ENCODE data around the gene FAM98A.

The FAM98A gene

DNA sequence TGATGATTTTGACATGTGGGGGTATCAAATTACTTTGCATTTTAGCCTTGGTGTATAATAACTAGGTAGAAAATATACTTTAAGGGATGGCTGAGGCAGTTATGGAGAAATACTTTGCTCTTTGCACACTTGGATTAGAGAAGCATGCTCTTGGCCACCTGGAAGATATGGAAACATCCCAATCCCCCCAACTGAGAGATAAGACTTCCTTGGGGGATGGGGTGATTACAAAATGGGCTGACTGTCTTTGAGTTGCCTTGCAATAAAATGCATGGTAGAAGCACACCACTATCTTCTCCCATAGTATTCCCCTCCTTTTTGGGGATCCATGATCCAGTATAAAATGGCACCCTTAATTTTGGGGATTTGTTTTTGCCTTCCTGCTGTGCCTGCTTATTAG, 15.1 kb upstream of the FAM98A start:
- TF ChIP-seq, protein P1, sequence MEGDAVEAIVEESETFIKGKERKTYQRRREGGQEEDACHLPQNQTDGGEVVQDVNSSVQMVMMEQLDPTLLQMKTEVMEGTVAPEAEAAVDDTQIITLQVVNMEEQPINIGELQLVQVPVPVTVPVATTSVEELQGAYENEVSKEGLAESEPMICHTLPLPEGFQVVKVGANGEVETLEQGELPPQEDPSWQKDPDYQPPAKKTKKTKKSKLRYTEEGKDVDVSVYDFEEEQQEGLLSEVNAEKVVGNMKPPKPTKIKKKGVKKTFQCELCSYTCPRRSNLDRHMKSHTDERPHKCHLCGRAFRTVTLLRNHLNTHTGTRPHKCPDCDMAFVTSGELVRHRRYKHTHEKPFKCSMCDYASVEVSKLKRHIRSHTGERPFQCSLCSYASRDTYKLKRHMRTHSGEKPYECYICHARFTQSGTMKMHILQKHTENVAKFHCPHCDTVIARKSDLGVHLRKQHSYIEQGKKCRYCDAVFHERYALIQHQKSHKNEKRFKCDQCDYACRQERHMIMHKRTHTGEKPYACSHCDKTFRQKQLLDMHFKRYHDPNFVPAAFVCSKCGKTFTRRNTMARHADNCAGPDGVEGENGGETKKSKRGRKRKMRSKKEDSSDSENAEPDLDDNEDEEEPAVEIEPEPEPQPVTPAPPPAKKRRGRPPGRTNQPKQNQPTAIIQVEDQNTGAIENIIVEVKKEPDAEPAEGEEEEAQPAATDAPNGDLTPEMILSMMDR (conservative IDR thresholded peaks at IDR 0.05; ENCODE audit: low read depth), result no peak
- ChIA-PET POLR2A (ENCODE audit: low non-redundant PET) (no interaction called here), CTCF (no interaction called here)
- no peak overlapping the region for H3K27ac ChIP-seq
- no peak for DNase-seq (ENCODE audit: low spot score)

DNA sequence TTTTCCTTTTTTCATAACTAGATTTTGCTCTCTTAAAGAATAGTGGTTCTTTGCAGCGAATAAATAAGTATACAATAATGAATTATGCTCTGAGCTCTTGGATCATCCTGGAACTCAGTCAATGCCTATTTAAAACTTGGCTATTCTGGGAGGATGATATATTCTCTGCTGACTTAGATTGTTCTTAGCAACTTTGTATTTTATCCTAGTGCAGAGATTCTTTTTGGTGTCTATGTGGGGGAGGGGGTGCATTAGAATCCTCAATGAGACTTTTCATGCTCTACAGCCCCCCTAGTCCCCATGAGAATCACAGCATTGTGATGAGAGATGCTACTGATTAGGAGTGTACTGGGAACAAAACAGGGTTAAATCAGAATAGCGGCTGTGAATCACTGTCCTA, 8.8 kb upstream of the FAM98A start:
- TF ChIP-seq, protein P1 (conservative IDR thresholded peaks at IDR 0.05; ENCODE audit: low read depth), result no peak
- POLR2A ChIA-PET (ENCODE audit: low non-redundant PET), result no interaction called here
- CTCF ChIA-PET, result interaction anchor here (0.5 to 0.6 kb wide), 2 partner anchors 1810 to 1847 kb away, joined by 3 to 7 read pairs; no protein-coding TSS in a partner anchor
- no peak for DNase-seq (ENCODE audit: low spot score)
- H3K27ac ChIP-seq, result no peak overlapping the region

DNA sequence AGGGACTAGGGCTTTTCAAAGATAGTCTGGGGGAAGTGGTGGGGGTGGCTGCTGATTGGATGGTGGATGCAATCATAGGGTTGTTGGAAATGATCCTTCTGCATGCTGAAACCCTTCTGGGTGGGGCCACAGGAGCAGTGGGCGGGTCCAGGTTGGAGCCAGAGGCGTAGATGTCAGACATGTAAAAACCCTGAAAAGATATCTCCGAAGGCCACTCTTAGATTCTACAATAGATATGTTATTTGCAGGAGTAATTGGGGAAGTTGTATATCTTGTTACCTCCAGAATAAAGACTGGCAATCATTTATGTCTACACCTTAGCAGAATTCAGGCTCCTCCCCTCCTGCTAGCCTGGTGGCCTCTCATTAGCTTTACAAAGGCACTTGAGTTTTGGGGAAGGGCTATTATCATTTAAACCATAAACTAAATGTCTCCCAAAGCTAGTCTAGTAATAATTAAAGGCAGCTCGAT, 8.2 kb upstream of the FAM98A start:
- ChIA-PET CTCF (interaction anchor here (0.5 kb wide), 1 partner anchor 1811 kb away, joined by 7 read pairs; no protein-coding TSS in a partner anchor), POLR2A (ENCODE audit: low non-redundant PET) (no interaction called here)
- no peak overlapping the region for H3K27ac ChIP-seq
- TF ChIP-seq, protein P1 (conservative IDR thresholded peaks at IDR 0.05; ENCODE audit: low read depth), result no peak
- DNase-seq (ENCODE audit: low spot score), result no peak

DNA sequence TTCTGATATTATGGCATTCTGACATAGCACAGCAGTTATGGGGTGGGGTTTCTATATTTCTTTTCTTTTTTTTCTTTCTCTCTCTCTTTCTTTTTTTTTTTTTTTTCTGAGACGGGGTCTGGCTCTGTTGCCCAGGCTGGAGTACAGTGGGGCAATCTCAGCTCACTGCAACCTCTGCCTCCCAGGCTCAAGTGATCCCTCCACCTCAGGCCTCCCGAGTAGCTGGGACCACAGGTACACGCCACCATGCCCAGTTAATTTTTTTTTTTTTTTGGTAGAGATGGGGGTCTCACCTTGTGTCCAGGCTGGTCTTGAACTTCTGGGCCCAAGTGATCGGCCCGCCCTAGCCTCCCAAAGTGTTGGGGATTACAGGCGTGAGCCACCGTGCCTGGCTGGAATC, 7.5 kb upstream of the FAM98A start:
- H3K27ac ChIP-seq, result no peak overlapping the region
- no peak for DNase-seq (ENCODE audit: low spot score)
- ChIA-PET POLR2A (ENCODE audit: low non-redundant PET) (no interaction called here), CTCF (interaction anchor here (0.6 kb wide), 1 partner anchor 218 kb away, joined by 4 read pairs; no protein-coding TSS in a partner anchor)
- TF ChIP-seq, protein P1 (conservative IDR thresholded peaks at IDR 0.05; ENCODE audit: low read depth), result no peak

DNA sequence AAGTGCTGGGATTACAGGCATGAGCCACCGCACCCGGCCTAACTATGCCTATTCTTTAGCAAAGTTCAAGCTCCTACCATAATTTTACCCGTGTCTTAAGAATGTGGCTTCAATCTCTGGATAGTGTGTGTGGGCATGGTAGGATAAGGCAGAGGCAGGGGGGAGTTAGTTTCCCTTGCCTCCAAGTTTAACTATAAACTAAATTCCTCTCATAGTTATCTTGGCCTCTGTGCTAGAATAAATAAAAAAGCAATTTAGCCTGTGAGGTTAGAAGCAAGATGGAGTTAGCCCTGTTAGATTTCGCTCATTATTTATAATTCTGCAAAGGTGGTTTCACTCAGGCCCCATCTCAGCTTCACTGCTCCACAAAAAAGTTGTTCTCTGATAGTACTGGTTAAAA, 7.0 kb upstream of the FAM98A start:
- POLR2A ChIA-PET (ENCODE audit: low non-redundant PET), result no interaction called here
- TF ChIP-seq, protein P1 (conservative IDR thresholded peaks at IDR 0.05; ENCODE audit: low read depth), result no peak
- CTCF ChIA-PET, result interaction anchor here (0.6 kb wide), 1 partner anchor 217 kb away, joined by 4 read pairs; no protein-coding TSS in a partner anchor
- DNase-seq (ENCODE audit: low spot score), result no peak
- no peak overlapping the region for H3K27ac ChIP-seq

DNA sequence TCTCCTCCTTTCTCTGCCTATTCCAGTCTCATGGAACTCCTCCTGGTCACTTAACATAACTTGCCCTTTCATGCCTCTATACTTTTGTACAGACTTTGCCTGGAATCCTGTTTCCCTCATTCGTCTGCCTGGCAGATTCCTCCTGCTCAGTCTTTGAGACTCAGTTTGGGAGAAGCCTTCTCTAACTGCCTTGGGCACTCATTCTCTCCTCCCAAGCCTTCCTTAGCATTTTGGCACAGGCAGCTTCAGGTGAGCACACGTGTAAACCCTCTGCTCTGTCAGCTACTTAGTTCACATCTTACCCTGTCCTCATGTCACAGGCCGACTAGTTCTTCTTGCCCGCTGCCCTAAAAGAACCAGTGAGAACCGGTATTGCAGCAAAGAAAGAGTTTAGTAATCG, 6.0 kb upstream of the FAM98A start:
- POLR2A ChIA-PET (ENCODE audit: low non-redundant PET), result no interaction called here

More for the DNA sequence above, 6.0 kb upstream of the FAM98A start:
- DNase-seq (ENCODE audit: low spot score), result no peak
- TF ChIP-seq, protein P1 (conservative IDR thresholded peaks at IDR 0.05; ENCODE audit: low read depth), result no peak
- no peak overlapping the region for H3K27ac ChIP-seq
- CTCF ChIA-PET, result no interaction called here

Measured in RWPE1 (cell line).